GM10847 (cell line): ENCODE data around the gene ACTMAP.

ENCODE experiments used
- POLR2A ChIP-seq: IDR thresholded peaks from 2 replicates; pipeline ENCODE4 v1.6.1; 2011; ENCODE audit not compliant: insufficient read length; ENCODE audit errors: extremely low read depth

The ACTMAP gene

GRCh38 chr19:40755248-40755624, 5.0 kb upstream of the ACTMAP start:
- TF ChIP-seq POLR2A, result no peak

- no peak for TF ChIP-seq POLR2A
Measured at GRCh38 chr19:40754611-40755247, 4.5 kb upstream of the ACTMAP start.

- TF ChIP-seq POLR2A, result no peak
Measured at GRCh38 chr19:40752257-40752781, 2.0 kb upstream of the ACTMAP start.

GRCh38 chr19:40750874-40751537, 729 bp upstream of the ACTMAP start, which contains the start of gene SNRPA:
Gene SNRPA (plus strand): TSS chr19:40751203. CDS start chr19:40751409, 206 bp downstream.
- peak; percentile 58 for TF ChIP-seq POLR2A

- TF ChIP-seq POLR2A, result no peak
Measured at GRCh38 chr19:40747536-40747935, 2.7 kb downstream of the ACTMAP start.

GRCh38 chr19:40745402-40745780, 4.9 kb downstream of the ACTMAP start:
- TF ChIP-seq POLR2A, result no peak

GRCh38 chr19:40744554-40745401, 5.5 kb downstream of the ACTMAP start:
- no peak for TF ChIP-seq POLR2A

- TF ChIP-seq POLR2A, result no peak
Measured at GRCh38 chr19:40743926-40744325, 6.4 kb downstream of the ACTMAP start.

- TF ChIP-seq POLR2A, result no peak
Measured at GRCh38 chr19:40742886-40743285, 7.4 kb downstream of the ACTMAP start.

GRCh38 chr19:40742477-40742876, 7.8 kb downstream of the ACTMAP start:
- no peak for TF ChIP-seq POLR2A

GRCh38 chr19:40741527-40742390, 8.5 kb downstream of the ACTMAP start:
- no peak for TF ChIP-seq POLR2A

GRCh38 chr19:40740747-40741146, 9.5 kb downstream of the ACTMAP start:
- no peak for TF ChIP-seq POLR2A

GRCh38 chr19:40739871-40740703, 10.2 kb downstream of the ACTMAP start:
- TF ChIP-seq POLR2A, result no peak

- no peak for TF ChIP-seq POLR2A
Measured at GRCh38 chr19:40739030-40739839, 11.0 kb downstream of the ACTMAP start.
